IMR-90 (cell line): ENCODE data around the gene PACSIN3. TPM values are rescaled to one million over a fixed set of nuclear protein-coding genes. Genes with fewer than 3 reads are reported as not detected.

Source experiments
- ATAC-seq: fragments of 200-7000 bp; cut with Tn5 transposase; 2 replicates; pipeline ENCODE4 v1.9.1; 2020; ENCODE audit warnings: low read depth, mild to moderate bottlenecking, moderate library complexity
- BruUV-seq: library from RNA; stranded (reverse); fragments of 400-500 nt; replicated peaks from 2 replicates; lab custom pipeline; 2021; lab: Mats Ljungman, UMichigan
- CTCF ChIA-PET: fragments of 300-600 bp; formaldehyde crosslinking; extraction: SDS; loops from one replicate; lab custom pipeline; 2021; ENCODE audit warnings: antibody characterized with exemption; lab: Yijun Ruan, JAX
- POLR2A ChIA-PET: fragments of 300-600 bp; sonication (Branson Sonifier 250); formaldehyde crosslinking; loops from one replicate; lab custom pipeline; 2022; ENCODE audit warnings: antibody characterized with exemption; ENCODE audit not compliant: unreplicated experiment; lab: Charles Lee
- DNase-seq: peaks from one replicate; pipeline ENCODE4 v3.0.0; 2013
- H2AFZ ChIP-seq: replicated peaks from 2 replicates; pipeline ENCODE3; 2013; ENCODE audit warnings: low read length, mild to moderate bottlenecking; ENCODE audit not compliant: poor library complexity
- H2AK5ac ChIP-seq: 2 replicates; pipeline ENCODE4 v1.6.1; 2013; ENCODE audit warnings: low read depth, low read length, inconsistent platforms
- H2AK9ac ChIP-seq: replicated peaks from 2 replicates; pipeline ENCODE3; 2013; ENCODE audit warnings: mild to moderate bottlenecking, low read depth, low read length, moderate library complexity; ENCODE audit not compliant: poor library complexity
- H2BK120ac ChIP-seq: 2 replicates; pipeline ENCODE4 v1.6.1; 2013; ENCODE audit warnings: low read depth, low read length, inconsistent platforms
- H2BK15ac ChIP-seq: 3 replicates; pipeline ENCODE4 v1.6.1; 2013; ENCODE audit warnings: low read depth, low read length, inconsistent platforms
- H2BK20ac ChIP-seq: 2 replicates; pipeline ENCODE4 v1.6.1; 2013; ENCODE audit warnings: low read depth, mild to moderate bottlenecking, inconsistent platforms, low read length, moderate library complexity
- H2BK5ac ChIP-seq: 2 replicates; pipeline ENCODE4 v1.6.1; 2013; ENCODE audit warnings: mild to moderate bottlenecking, low read depth, low read length, inconsistent platforms; ENCODE audit not compliant: poor library complexity, severe bottlenecking
- H3K14ac ChIP-seq: replicated peaks from 2 replicates; pipeline ENCODE4 v1.6.1; 2013; ENCODE audit warnings: low read depth, low read length, inconsistent platforms
- H3K18ac ChIP-seq: 2 replicates; pipeline ENCODE4 v1.6.1; 2013; ENCODE audit warnings: low read depth, low read length, control low read depth
- H3K23ac ChIP-seq: 2 replicates; pipeline ENCODE4 v1.6.1; 2013; ENCODE audit warnings: low read depth, low read length, inconsistent platforms
- H3K27ac ChIP-seq: 2 replicates; pipeline ENCODE4 v1.5.1; 2013; ENCODE audit warnings: mild to moderate bottlenecking, control low read depth, low read length; ENCODE audit not compliant: insufficient read depth
- H3K27me3 ChIP-seq: 2 replicates; pipeline ENCODE4 v1.6.1; 2013; ENCODE audit warnings: low read length; ENCODE audit not compliant: control insufficient read depth, insufficient read depth
- H3K36me3 ChIP-seq: 2 replicates; pipeline ENCODE4 v1.6.1; 2013; ENCODE audit warnings: low read length, mixed read lengths; ENCODE audit not compliant: control insufficient read depth, insufficient read depth
- H3K4ac ChIP-seq: 2 replicates; pipeline ENCODE4 v1.6.1; 2013; ENCODE audit warnings: low read depth, low read length, inconsistent platforms
- H3K4me1 ChIP-seq: 2 replicates; pipeline ENCODE4 v1.6.1; 2013; ENCODE audit warnings: low read length, mixed read lengths; ENCODE audit not compliant: control insufficient read depth, insufficient read depth
- H3K4me2 ChIP-seq: 2 replicates; pipeline ENCODE4 v1.6.1; 2013; ENCODE audit warnings: low read depth, mild to moderate bottlenecking, control low read depth, low read length, moderate library complexity
- H3K4me3 ChIP-seq: 2 replicates; pipeline ENCODE4 v1.5.1; 2013; ENCODE audit warnings: low read depth, mild to moderate bottlenecking, control low read depth, low read length, moderate library complexity; ENCODE audit not compliant: insufficient read depth
- H3K56ac ChIP-seq: 2 replicates; pipeline ENCODE4 v1.6.1; 2013; ENCODE audit warnings: low read length, inconsistent platforms; ENCODE audit not compliant: insufficient read depth; ENCODE audit errors: extremely low read depth
- H3K79me1 ChIP-seq, 2 experiments: 2 replicates each; pipeline ENCODE4 v1.6.1; 2013; ENCODE audit warnings: low read length in 2 of 2, inconsistent platforms in 1 of 2, low read depth in 1 of 2
- H3K9ac ChIP-seq: 2 replicates; pipeline ENCODE4 v1.6.1; 2013; ENCODE audit warnings: low read depth, low read length, control low read depth
- H3K9me1 ChIP-seq: 2 replicates; pipeline ENCODE4 v1.6.1; 2013; ENCODE audit warnings: low read length, inconsistent platforms; ENCODE audit not compliant: insufficient read depth
- H3K9me3 ChIP-seq: 2 replicates; pipeline ENCODE4 v1.6.1; 2013; ENCODE audit warnings: low read length; ENCODE audit not compliant: control insufficient read depth, insufficient read depth
- H4K20me1 ChIP-seq: 2 replicates; pipeline ENCODE4 v1.6.1; 2013; ENCODE audit warnings: low read length, inconsistent platforms; ENCODE audit not compliant: insufficient read depth
- H4K5ac ChIP-seq: 2 replicates; pipeline ENCODE4 v1.6.1; 2013; ENCODE audit warnings: mild to moderate bottlenecking, low read depth, low read length, control low read depth
- H4K8ac ChIP-seq, 2 experiments: 2 replicates each; pipeline ENCODE4 v1.6.1; 2013; ENCODE audit warnings: low read depth in 2 of 2, low read length in 2 of 2, control low read depth in 1 of 2, inconsistent platforms in 1 of 2
- H4K91ac ChIP-seq: 2 replicates; pipeline ENCODE4 v1.6.1; 2013; ENCODE audit warnings: low read depth, low read length, inconsistent platforms; ENCODE audit not compliant: insufficient read depth
- BHLHE40 ChIP-seq: fragments of 150-350 bp; IDR thresholded peaks from 2 replicates; pipeline ENCODE4 v1.6.1; 2016; ENCODE audit warnings: mild to moderate bottlenecking, low read depth, low read length
- FOS ChIP-seq: fragments of 150-350 bp; IDR thresholded peaks from 2 replicates; pipeline ENCODE4 v1.6.1; 2016; ENCODE audit warnings: low read depth, low read length
- MAFK ChIP-seq: IDR thresholded peaks from 2 replicates; pipeline ENCODE4 v1.6.1; 2012; ENCODE audit warnings: low read depth, low read length, improper control_type of control experiment
- MXI1 ChIP-seq: IDR thresholded peaks from 2 replicates; pipeline ENCODE4 v1.6.1; 2012; ENCODE audit warnings: low read depth, mild to moderate bottlenecking, low read length, moderate library complexity, borderline replicate concordance
- POLR2A ChIP-seq: IDR thresholded peaks from 2 replicates; pipeline ENCODE4 v1.6.1; 2012; ENCODE audit warnings: mild to moderate bottlenecking, low read depth, low read length
- RAD21 ChIP-seq: IDR thresholded peaks from 2 replicates; pipeline ENCODE4 v1.6.1; 2012; ENCODE audit warnings: low read length, improper control_type of control experiment
- RCOR1 ChIP-seq: IDR thresholded peaks from 2 replicates; pipeline ENCODE4 v1.6.1; 2012; ENCODE audit warnings: mild to moderate bottlenecking, low read length, improper control_type of control experiment; ENCODE audit not compliant: insufficient replicate concordance
- SMC3 ChIP-seq: fragments of 150-350 bp; IDR thresholded peaks from 2 replicates; pipeline ENCODE4 v1.6.1; 2016; ENCODE audit warnings: low read depth, mild to moderate bottlenecking, antibody characterized with exemption, low read length, moderate library complexity
- WGBS, 2 experiments: methylation state at CpG; one replicate each; pipeline versions ENCODE4 v1.1.5 to v1.1.7; 2013; ENCODE audit warnings: missing lambda C conversion rate in 2 of 2; ENCODE audit not compliant: insufficient read length in 1 of 2; ENCODE audit errors: extremely low coverage in 2 of 2; 5-methylcytosine and 5-hydroxymethylcytosine counted together
- dilution Hi-C: fragments of 300-500 bp; cut with HindIII; formaldehyde crosslinking; loops from one replicate; pipeline ENCODE4 v1.14.3; 2018; ENCODE audit warnings: low sequenced_read_pairs; ENCODE audit not compliant: unreplicated experiment
- in situ Hi-C: fragments of 300-500 bp; cut with MboI; formaldehyde crosslinking; loops from 3 replicates; pipeline ENCODE4 v1.14.3; 2019; ENCODE audit warnings: low sequenced_read_pairs, inconsistent platforms, mixed read lengths
- intact Hi-C: fragments of 100-400 bp; cut with micrococcal nuclease; formaldehyde crosslinking; loops from 2 replicates; pipeline ENCODE4 v1.10.0; 2022
- polyA plus RNA-seq, 3 experiments: library from polyadenylated mRNA; depleted of rRNA; stranded (reverse); fragments of >200 nt; gene quantifications; 2 replicates each; pipeline ENCODE4 v1.2.3, GENCODE V29; 2012; ENCODE audit warnings: low replicate concordance in 1 of 3
- total RNA-seq: library from RNA; depleted of rRNA; stranded (reverse); fragments of >200 nt; gene quantifications from 2 replicates; pipeline ENCODE4 v1.2.3, GENCODE V29; 2012
- TF ChIP-seq, protein P1 (sequence below): conservative IDR thresholded peaks from 2 replicates; pipeline ENCODE4 v1.5.1; 2012; ENCODE audit warnings: mild to moderate bottlenecking, low read depth, low read length, improper control_type of control experiment
- TF ChIP-seq, protein P2 (sequence below): fragments of 150-350 bp; IDR thresholded peaks from 2 replicates; pipeline ENCODE4 v1.6.1; 2016; ENCODE audit warnings: low read depth, mild to moderate bottlenecking, low read length, moderate library complexity, borderline replicate concordance

The PACSIN3 gene
- total and polyA plus RNA-seq, 2 of the 4 experiments (the other 2 are of a cell fraction): 19.2 to 21.1 TPM

DNA sequence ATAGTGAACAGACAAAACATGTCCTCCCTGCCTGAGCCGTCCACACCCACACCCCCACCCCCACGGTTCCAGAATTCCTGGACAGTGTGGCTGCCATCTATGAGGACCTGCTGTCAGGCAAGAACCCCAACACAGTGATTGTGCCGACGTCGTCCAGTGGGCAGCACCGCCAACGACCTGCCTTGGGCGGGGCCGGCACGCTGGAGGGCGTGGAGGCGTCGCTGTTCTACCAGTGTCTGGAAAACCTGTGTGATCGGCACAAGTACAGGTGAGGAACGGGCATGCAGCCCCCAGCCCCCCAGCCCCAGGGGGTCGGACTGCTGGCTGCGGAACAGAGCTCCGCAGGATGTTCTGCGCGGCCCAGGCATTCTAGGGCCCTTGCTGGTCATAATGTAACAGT, 29.3 kb downstream of the PACSIN3 start:
- no peaks in the 10 kb centered on the region for H3K27me3 ChIP-seq
- intact Hi-C loops (no loop called here), dilution Hi-C loops (no loop called here), in situ Hi-C loops (loop anchor here (10.0 kb wide), 1 partner anchor 242 kb away; the partner anchor contains the start of gene LRP4)
- H4K8ac ChIP-seq: no peak overlapping the region
- H2AK5ac ChIP-seq: no peak overlapping the region; the same call in 1 of the 2 replicates
- no peak overlapping the region for H3K4me2 ChIP-seq
- DNase-seq (no peak), ATAC-seq (no peak)
- no peaks in the 10 kb centered on the region for H3K36me3 ChIP-seq
- H3K23ac ChIP-seq: no peak overlapping the region
- H2AK9ac ChIP-seq: peak overlapping the region; percentile 45
- no peak overlapping the region for H3K14ac ChIP-seq
- H4K91ac ChIP-seq: no peak overlapping the region
- H3K56ac ChIP-seq: no peak overlapping the region
- H4K20me1 ChIP-seq: peaks cover 19% of the 10 kb centered on the region
- no TSS peak for BruUV-seq
- CTCF ChIA-PET: no interaction called here
- H3K4me1 ChIP-seq: peaks cover 10% of the 10 kb centered on the region
- no peak for TF ChIP-seq SMC3
- no peak for TF ChIP-seq FOS
- TF ChIP-seq MXI1: no peak
- TF ChIP-seq MAFK: no peak
- TF ChIP-seq, protein P1, sequence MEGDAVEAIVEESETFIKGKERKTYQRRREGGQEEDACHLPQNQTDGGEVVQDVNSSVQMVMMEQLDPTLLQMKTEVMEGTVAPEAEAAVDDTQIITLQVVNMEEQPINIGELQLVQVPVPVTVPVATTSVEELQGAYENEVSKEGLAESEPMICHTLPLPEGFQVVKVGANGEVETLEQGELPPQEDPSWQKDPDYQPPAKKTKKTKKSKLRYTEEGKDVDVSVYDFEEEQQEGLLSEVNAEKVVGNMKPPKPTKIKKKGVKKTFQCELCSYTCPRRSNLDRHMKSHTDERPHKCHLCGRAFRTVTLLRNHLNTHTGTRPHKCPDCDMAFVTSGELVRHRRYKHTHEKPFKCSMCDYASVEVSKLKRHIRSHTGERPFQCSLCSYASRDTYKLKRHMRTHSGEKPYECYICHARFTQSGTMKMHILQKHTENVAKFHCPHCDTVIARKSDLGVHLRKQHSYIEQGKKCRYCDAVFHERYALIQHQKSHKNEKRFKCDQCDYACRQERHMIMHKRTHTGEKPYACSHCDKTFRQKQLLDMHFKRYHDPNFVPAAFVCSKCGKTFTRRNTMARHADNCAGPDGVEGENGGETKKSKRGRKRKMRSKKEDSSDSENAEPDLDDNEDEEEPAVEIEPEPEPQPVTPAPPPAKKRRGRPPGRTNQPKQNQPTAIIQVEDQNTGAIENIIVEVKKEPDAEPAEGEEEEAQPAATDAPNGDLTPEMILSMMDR: no peak
- no peak for TF ChIP-seq POLR2A
- no peak for TF ChIP-seq RCOR1
- TF ChIP-seq RAD21: no peak
- no peak for TF ChIP-seq BHLHE40
- TF ChIP-seq, protein P2, sequence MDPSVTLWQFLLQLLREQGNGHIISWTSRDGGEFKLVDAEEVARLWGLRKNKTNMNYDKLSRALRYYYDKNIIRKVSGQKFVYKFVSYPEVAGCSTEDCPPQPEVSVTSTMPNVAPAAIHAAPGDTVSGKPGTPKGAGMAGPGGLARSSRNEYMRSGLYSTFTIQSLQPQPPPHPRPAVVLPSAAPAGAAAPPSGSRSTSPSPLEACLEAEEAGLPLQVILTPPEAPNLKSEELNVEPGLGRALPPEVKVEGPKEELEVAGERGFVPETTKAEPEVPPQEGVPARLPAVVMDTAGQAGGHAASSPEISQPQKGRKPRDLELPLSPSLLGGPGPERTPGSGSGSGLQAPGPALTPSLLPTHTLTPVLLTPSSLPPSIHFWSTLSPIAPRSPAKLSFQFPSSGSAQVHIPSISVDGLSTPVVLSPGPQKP: no peak
- H3K4ac ChIP-seq: no peak overlapping the region
- H3K4me3 ChIP-seq: no peak overlapping the region
- H2BK20ac ChIP-seq: no peak overlapping the region
- POLR2A ChIA-PET: no interaction called here
- WGBS, 2 experiments: 92% methylated on average over 13 of the region's 20 CpGs; no CpG with 5 or more reads in 1 of the 2 experiments
- no peak overlapping the region for H3K18ac ChIP-seq
- no peak overlapping the region for H2BK120ac ChIP-seq
- no peak overlapping the region for H2AFZ ChIP-seq
- no peak overlapping the region for H2BK5ac ChIP-seq
- no peak overlapping the region for H3K27ac ChIP-seq
- H3K9ac ChIP-seq: no peak overlapping the region
- peaks cover 12% of the 10 kb centered on the region; the same call in 1 of the 2 replicates for H3K9me1 ChIP-seq
- no peaks in the 10 kb centered on the region for H3K9me3 ChIP-seq
- H4K5ac ChIP-seq: no peak overlapping the region
- peaks cover 0 to 20% of the 10 kb centered on the region in 2 experiments; a peak in 1 of 4 replicates for H3K79me1 ChIP-seq
- H2BK15ac ChIP-seq: no peak overlapping the region
